ENCODE results near the gene MRM2.
"Not testable (repeated sequence)": the region's sequence is repeated elsewhere in the genome, so short reads cannot be mapped to it uniquely, and the experiment has no call there.

MRM2 gene

GRCh38 chr7:2269089-2269990 lies 27.3 kb upstream of the MRM2 start:
- not testable (repeated sequence) for H3K27me3 ChIP-seq (ENCODE audit: control insufficient read depth in 1 of 2, insufficient read depth in 2 of 2, low read length in 2 of 2); H3K4me1 ChIP-seq (ENCODE audit: control insufficient read depth, insufficient read depth, low read length); H3K9me3 ChIP-seq (ENCODE audit: control insufficient read depth in 2 of 2, low read length in 2 of 2); H3K9ac ChIP-seq (ENCODE audit: low read length in 2 of 2); H3K4me3 ChIP-seq (ENCODE audit: low read length in 2 of 2); H3K27ac ChIP-seq (ENCODE audit: low read length)
- peaks cover 0 to 14% of the 10 kb centered on the region in 2 donors for H3K36me3 ChIP-seq (ENCODE audit: control insufficient read depth in 2 of 2, insufficient read depth in 2 of 2, low read length in 2 of 2)

- no peak overlapping the region for H3K9ac ChIP-seq (ENCODE audit: low read length in 2 of 2)
- no peaks in the 10 kb centered on the region for H3K27me3 ChIP-seq (ENCODE audit: control insufficient read depth in 1 of 2, insufficient read depth in 2 of 2, low read length in 2 of 2)
- no peaks in the 10 kb centered on the region for H3K4me1 ChIP-seq (ENCODE audit: control insufficient read depth, insufficient read depth, low read length)
- H3K4me3 ChIP-seq (ENCODE audit: low read length in 2 of 2): no peak overlapping the region
- peaks cover 3 to 13% of the 10 kb centered on the region in 2 donors for H3K36me3 ChIP-seq (ENCODE audit: control insufficient read depth in 2 of 2, insufficient read depth in 2 of 2, low read length in 2 of 2)
- no peak overlapping the region for H3K27ac ChIP-seq (ENCODE audit: low read length)
- no peaks in the 10 kb centered on the region for H3K9me3 ChIP-seq (ENCODE audit: control insufficient read depth in 2 of 2, low read length in 2 of 2)
Observed at GRCh38 chr7:2266911-2267310, 24.9 kb upstream of the MRM2 start.

GRCh38 chr7:2264158-2264557 lies 22.2 kb upstream of the MRM2 start:
- no peaks in the 10 kb centered on the region for H3K27me3 ChIP-seq (ENCODE audit: control insufficient read depth in 1 of 2, insufficient read depth in 2 of 2, low read length in 2 of 2)
- H3K36me3 ChIP-seq (ENCODE audit: control insufficient read depth in 2 of 2, insufficient read depth in 2 of 2, low read length in 2 of 2): peaks cover 3 to 4% of the 10 kb centered on the region in 2 donors
- no peak overlapping the region for H3K9ac ChIP-seq (ENCODE audit: low read length in 2 of 2)
- H3K4me1 ChIP-seq (ENCODE audit: control insufficient read depth, insufficient read depth, low read length): no peaks in the 10 kb centered on the region
- H3K4me3 ChIP-seq (ENCODE audit: low read length in 2 of 2): no peak overlapping the region
- H3K27ac ChIP-seq (ENCODE audit: low read length): no peak overlapping the region
- H3K9me3 ChIP-seq (ENCODE audit: control insufficient read depth in 2 of 2, low read length in 2 of 2): no peaks in the 10 kb centered on the region

GRCh38 chr7:2263176-2263575 lies 21.2 kb upstream of the MRM2 start:
- no peaks in the 10 kb centered on the region for H3K9me3 ChIP-seq (ENCODE audit: control insufficient read depth in 2 of 2, low read length in 2 of 2)
- no peaks in the 10 kb centered on the region for H3K27me3 ChIP-seq (ENCODE audit: control insufficient read depth in 1 of 2, insufficient read depth in 2 of 2, low read length in 2 of 2)
- peaks cover 3 to 6% of the 10 kb centered on the region in 2 donors for H3K36me3 ChIP-seq (ENCODE audit: control insufficient read depth in 2 of 2, insufficient read depth in 2 of 2, low read length in 2 of 2)
- no peak overlapping the region for H3K27ac ChIP-seq (ENCODE audit: low read length)
- H3K4me3 ChIP-seq (ENCODE audit: low read length in 2 of 2): no peak overlapping the region
- H3K9ac ChIP-seq (ENCODE audit: low read length in 2 of 2): no peak overlapping the region
- H3K4me1 ChIP-seq (ENCODE audit: control insufficient read depth, insufficient read depth, low read length): no peaks in the 10 kb centered on the region

- H3K27ac ChIP-seq (ENCODE audit: low read length): no peak overlapping the region
- no peaks in the 10 kb centered on the region for H3K9me3 ChIP-seq (ENCODE audit: control insufficient read depth in 2 of 2, low read length in 2 of 2)
- no peaks in the 10 kb centered on the region for H3K27me3 ChIP-seq (ENCODE audit: control insufficient read depth in 1 of 2, insufficient read depth in 2 of 2, low read length in 2 of 2)
- H3K9ac ChIP-seq (ENCODE audit: low read length in 2 of 2): no peak overlapping the region
- peaks cover 3 to 6% of the 10 kb centered on the region in 2 donors for H3K36me3 ChIP-seq (ENCODE audit: control insufficient read depth in 2 of 2, insufficient read depth in 2 of 2, low read length in 2 of 2)
- H3K4me3 ChIP-seq (ENCODE audit: low read length in 2 of 2): no peak overlapping the region
- H3K4me1 ChIP-seq (ENCODE audit: control insufficient read depth, insufficient read depth, low read length): no peaks in the 10 kb centered on the region
Observed at GRCh38 chr7:2261611-2262010, 19.6 kb upstream of the MRM2 start.

- no peak overlapping the region for H3K9ac ChIP-seq (ENCODE audit: low read length in 2 of 2)
- no peak overlapping the region for H3K4me3 ChIP-seq (ENCODE audit: low read length in 2 of 2)
- no peaks in the 10 kb centered on the region for H3K27me3 ChIP-seq (ENCODE audit: control insufficient read depth in 1 of 2, insufficient read depth in 2 of 2, low read length in 2 of 2)
- H3K9me3 ChIP-seq (ENCODE audit: control insufficient read depth in 2 of 2, low read length in 2 of 2): no peaks in the 10 kb centered on the region
- H3K4me1 ChIP-seq (ENCODE audit: control insufficient read depth, insufficient read depth, low read length): no peaks in the 10 kb centered on the region
- H3K36me3 ChIP-seq (ENCODE audit: control insufficient read depth in 2 of 2, insufficient read depth in 2 of 2, low read length in 2 of 2): peaks cover 3 to 6% of the 10 kb centered on the region in 2 donors
- H3K27ac ChIP-seq (ENCODE audit: low read length): no peak overlapping the region
Observed at GRCh38 chr7:2260820-2261219, 18.8 kb upstream of the MRM2 start.

- Histone ChIP-seq H3K4me1 (ENCODE audit: control insufficient read depth, insufficient read depth, low read length) (no peaks in the 10 kb centered on the region), H3K9me3 (ENCODE audit: control insufficient read depth in 2 of 2, low read length in 2 of 2) (no peaks in the 10 kb centered on the region), H3K36me3 (ENCODE audit: control insufficient read depth in 2 of 2, insufficient read depth in 2 of 2, low read length in 2 of 2) (peaks cover 3 to 9% of the 10 kb centered on the region in 2 donors), H3K27ac (ENCODE audit: low read length) (no peak overlapping the region), H3K27me3 (ENCODE audit: control insufficient read depth in 1 of 2, insufficient read depth in 2 of 2, low read length in 2 of 2) (no peaks in the 10 kb centered on the region), H3K9ac (ENCODE audit: low read length in 2 of 2) (no peak overlapping the region), H3K4me3 (ENCODE audit: low read length in 2 of 2) (no peak overlapping the region)
Observed at GRCh38 chr7:2259480-2259879, 17.5 kb upstream of the MRM2 start.

GRCh38 chr7:2258661-2259365 lies 16.8 kb upstream of the MRM2 start:
- Histone ChIP-seq H3K27ac (ENCODE audit: low read length) (no peak overlapping the region), H3K9me3 (ENCODE audit: control insufficient read depth in 2 of 2, low read length in 2 of 2) (no peaks in the 10 kb centered on the region), H3K27me3 (ENCODE audit: control insufficient read depth in 1 of 2, insufficient read depth in 2 of 2, low read length in 2 of 2) (no peaks in the 10 kb centered on the region), H3K4me3 (ENCODE audit: low read length in 2 of 2) (no peak overlapping the region), H3K36me3 (ENCODE audit: control insufficient read depth in 2 of 2, insufficient read depth in 2 of 2, low read length in 2 of 2) (peaks cover 3 to 7% of the 10 kb centered on the region in 2 donors), H3K9ac (ENCODE audit: low read length in 2 of 2) (no peak overlapping the region), H3K4me1 (ENCODE audit: control insufficient read depth, insufficient read depth, low read length) (no peaks in the 10 kb centered on the region)

- H3K9ac ChIP-seq (ENCODE audit: low read length in 2 of 2): no peak overlapping the region
- H3K27me3 ChIP-seq (ENCODE audit: control insufficient read depth in 1 of 2, insufficient read depth in 2 of 2, low read length in 2 of 2): no peaks in the 10 kb centered on the region
- no peak overlapping the region for H3K4me3 ChIP-seq (ENCODE audit: low read length in 2 of 2)
- H3K27ac ChIP-seq (ENCODE audit: low read length): no peak overlapping the region
- H3K9me3 ChIP-seq (ENCODE audit: control insufficient read depth in 2 of 2, low read length in 2 of 2): no peaks in the 10 kb centered on the region
- H3K36me3 ChIP-seq (ENCODE audit: control insufficient read depth in 2 of 2, insufficient read depth in 2 of 2, low read length in 2 of 2): peaks cover 0 to 5% of the 10 kb centered on the region in 2 donors
- no peaks in the 10 kb centered on the region for H3K4me1 ChIP-seq (ENCODE audit: control insufficient read depth, insufficient read depth, low read length)
Observed at GRCh38 chr7:2257651-2258050, 15.6 kb upstream of the MRM2 start.

- H3K9me3 ChIP-seq (ENCODE audit: control insufficient read depth in 2 of 2, low read length in 2 of 2): no peaks in the 10 kb centered on the region
- no peaks in the 10 kb centered on the region for H3K4me1 ChIP-seq (ENCODE audit: control insufficient read depth, insufficient read depth, low read length)
- H3K4me3 ChIP-seq (ENCODE audit: low read length in 2 of 2): no peak overlapping the region
- no peak overlapping the region for H3K27ac ChIP-seq (ENCODE audit: low read length)
- H3K36me3 ChIP-seq (ENCODE audit: control insufficient read depth in 2 of 2, insufficient read depth in 2 of 2, low read length in 2 of 2): peaks cover 0 to 5% of the 10 kb centered on the region in 2 donors
- no peaks in the 10 kb centered on the region for H3K27me3 ChIP-seq (ENCODE audit: control insufficient read depth in 1 of 2, insufficient read depth in 2 of 2, low read length in 2 of 2)
- no peak overlapping the region for H3K9ac ChIP-seq (ENCODE audit: low read length in 2 of 2)
Observed at GRCh38 chr7:2257046-2257551, 15.1 kb upstream of the MRM2 start.
